ENCODE results near the gene HDAC10.

Gene HDAC10

GRCh38 chr22:50297510-50298265 lies 46.6 kb upstream of the HDAC10 start:
- DNase-seq (ENCODE audit: low read depth in 1 of 2, low spot score in 1 of 2): no peak
- Histone ChIP-seq H3K27ac (replicated peaks) (no peak overlapping the region), H3K4me3 (replicated peaks; ENCODE audit: insufficient read depth, low read length) (no peak overlapping the region), H3K27me3 (ENCODE audit: insufficient read depth, poor library complexity, severe bottlenecking) (no peaks in the 10 kb centered on the region)
- TF ChIP-seq REST (IDR thresholded peaks at IDR 0.05; ENCODE audit: insufficient replicate concordance, low read depth) (no peak), GABPA (IDR thresholded peaks at IDR 0.05; ENCODE audit: low read depth) (no peak), SPI1 (IDR thresholded peaks at IDR 0.05; ENCODE audit: borderline replicate concordance, low read depth) (no peak), CTCF (IDR thresholded peaks at IDR 0.05; ENCODE audit: insufficient read depth, low read length) (no peak), POLR2AphosphoS5 (IDR thresholded peaks at IDR 0.05; ENCODE audit: low read depth) (no peak)

GRCh38 chr22:50296658-50297490 lies 45.8 kb upstream of the HDAC10 start:
- Histone ChIP-seq H3K27ac (replicated peaks) (no peak overlapping the region), H3K27me3 (ENCODE audit: insufficient read depth, poor library complexity, severe bottlenecking) (no peaks in the 10 kb centered on the region), H3K4me3 (replicated peaks; ENCODE audit: insufficient read depth, low read length) (no peak overlapping the region)
- no peak for TF ChIP-seq POLR2AphosphoS5 (IDR thresholded peaks at IDR 0.05; ENCODE audit: low read depth)
- no peak for TF ChIP-seq GABPA (IDR thresholded peaks at IDR 0.05; ENCODE audit: low read depth)
- TF ChIP-seq CTCF (IDR thresholded peaks at IDR 0.05; ENCODE audit: insufficient read depth, low read length): no peak
- no peak for TF ChIP-seq REST (IDR thresholded peaks at IDR 0.05; ENCODE audit: insufficient replicate concordance, low read depth)
- TF ChIP-seq SPI1 (IDR thresholded peaks at IDR 0.05; ENCODE audit: borderline replicate concordance, low read depth): no peak
- no peak for DNase-seq (ENCODE audit: low read depth in 1 of 2, low spot score in 1 of 2)

GRCh38 chr22:50294319-50294656 lies 43.2 kb upstream of the HDAC10 start:
- Histone ChIP-seq H3K27ac (replicated peaks) (no peak overlapping the region), H3K4me3 (replicated peaks; ENCODE audit: insufficient read depth, low read length) (no peak overlapping the region), H3K27me3 (ENCODE audit: insufficient read depth, poor library complexity, severe bottlenecking) (no peaks in the 10 kb centered on the region)
- no peak for TF ChIP-seq SPI1 (IDR thresholded peaks at IDR 0.05; ENCODE audit: borderline replicate concordance, low read depth)
- no peak for DNase-seq (ENCODE audit: low read depth in 1 of 2, low spot score in 1 of 2)
